Astrocyte (in vitro differentiated cells and primary cell): ENCODE results near the gene ZRANB1. TPM values are rescaled to one million over a fixed set of nuclear protein-coding genes. Genes with fewer than 3 reads are reported as not detected.

Experiments used
- DNase-seq: peaks from one replicate; pipeline ENCODE4 v3.0.0-alpha.2; 2010; ENCODE audit warnings: low read depth
- FAIRE-seq: peaks from 2 replicates; lab custom pipeline; 2011; peaks lifted over from hg19 to GRCh38; lab: Jason Lieb, UNC
- H2AFZ ChIP-seq: 2 replicates; pipeline ENCODE4 v1.6.0; 2012; ENCODE audit warnings: low read depth, low read length, inconsistent platforms
- H3K27ac ChIP-seq: 2 replicates; pipeline ENCODE4 v1.5.1; 2011; ENCODE audit warnings: low read depth, low read length, inconsistent platforms
- H3K27me3 ChIP-seq: 2 replicates; pipeline ENCODE4 v1.6.0; 2011; ENCODE audit warnings: low read length, inconsistent platforms; ENCODE audit not compliant: insufficient read depth
- H3K36me3 ChIP-seq: 2 replicates; pipeline ENCODE4 v1.5.1; 2011; ENCODE audit warnings: low read length, inconsistent platforms; ENCODE audit not compliant: insufficient read depth
- H3K4me1 ChIP-seq: 2 replicates; pipeline ENCODE4 v1.5.1; 2011; ENCODE audit warnings: low read length, inconsistent platforms; ENCODE audit not compliant: insufficient read depth
- H3K4me2 ChIP-seq: 2 replicates; pipeline ENCODE4 v1.6.0; 2012; ENCODE audit warnings: low read length, inconsistent platforms
- H3K4me3 ChIP-seq: 2 replicates; pipeline ENCODE4 v1.5.1; 2011; ENCODE audit warnings: low read depth, mild to moderate bottlenecking, low read length, inconsistent platforms; ENCODE audit not compliant: insufficient read depth
- H3K79me2 ChIP-seq: 2 replicates; pipeline ENCODE4 v1.6.0; 2012; ENCODE audit warnings: mild to moderate bottlenecking, low read length, inconsistent platforms; ENCODE audit not compliant: insufficient read depth
- H3K9ac ChIP-seq: 2 replicates; pipeline ENCODE4 v1.6.0; 2012; ENCODE audit warnings: mild to moderate bottlenecking, low read length, inconsistent platforms
- H3K9me3 ChIP-seq: 2 replicates; pipeline ENCODE4 v1.5.1; 2012; ENCODE audit warnings: low read depth, mild to moderate bottlenecking, low read length, inconsistent platforms; ENCODE audit not compliant: insufficient read depth
- H4K20me1 ChIP-seq: 2 replicates; pipeline ENCODE4 v1.6.0; 2012; ENCODE audit warnings: low read length, inconsistent platforms; ENCODE audit not compliant: insufficient read depth
- H3K27ac Mint-ChIP-seq: one replicate; pipeline ENCODE4 v1.8.0; 2021; ENCODE audit warnings: mild to moderate bottlenecking, mixed read lengths; ENCODE audit not compliant: unreplicated experiment
- H3K27me3 Mint-ChIP-seq: one replicate; pipeline ENCODE4 v1.8.0; 2021; ENCODE audit warnings: low read depth, mixed read lengths; ENCODE audit not compliant: unreplicated experiment
- H3K36me3 Mint-ChIP-seq: one replicate; pipeline ENCODE4 v1.8.0; 2021; ENCODE audit warnings: low read depth, mixed read lengths; ENCODE audit not compliant: unreplicated experiment
- H3K4me1 Mint-ChIP-seq: one replicate; pipeline ENCODE4 v1.8.0; 2021; ENCODE audit warnings: low read depth, mixed read lengths; ENCODE audit not compliant: unreplicated experiment
- H3K4me3 Mint-ChIP-seq: one replicate; pipeline ENCODE4 v1.8.0; 2021; ENCODE audit warnings: mild to moderate bottlenecking, moderate library complexity, mixed read lengths; ENCODE audit not compliant: unreplicated experiment
- H3K9me3 Mint-ChIP-seq: one replicate; pipeline ENCODE4 v1.8.0; 2021; ENCODE audit warnings: mild to moderate bottlenecking, mixed read lengths; ENCODE audit not compliant: unreplicated experiment
- EZH2 ChIP-seq: IDR thresholded peaks from 2 replicates; pipeline ENCODE4 v1.6.1; 2012; ENCODE audit warnings: mild to moderate bottlenecking, low read length, inconsistent platforms; ENCODE audit not compliant: insufficient read depth
- total RNA-seq: library from RNA; stranded (reverse); gene quantifications from 2 replicates; pipeline ENCODE4 v1.2.1, GENCODE V29; 2021
- TF ChIP-seq, protein P1 (sequence below): IDR thresholded peaks from 2 replicates; pipeline ENCODE4 v1.5.1; 2011; ENCODE audit warnings: low read depth, mild to moderate bottlenecking, inconsistent platforms, low read length, moderate library complexity; ENCODE audit not compliant: insufficient read depth

ZRANB1 gene
- total RNA-seq, 1 donor from 2014 or later: 24.9 TPM

- Histone ChIP-seq H3K36me3 (no peaks in the 10 kb centered on the region), H2AFZ (no peak overlapping the region), H3K79me2 (no peaks in the 10 kb centered on the region), H3K4me1 (no peaks in the 10 kb centered on the region), H3K27ac (no peak overlapping the region), H3K4me2 (no peak overlapping the region), H3K27me3 (peaks cover 5% of the 10 kb centered on the region), H4K20me1 (no peaks in the 10 kb centered on the region), H3K4me3 (no peak overlapping the region), H3K9ac (no peak overlapping the region), H3K9me3 (no peaks in the 10 kb centered on the region)
- Mint-ChIP-seq H3K27me3 (peaks cover 25% of the 10 kb centered on the region), H3K4me3 (no peak overlapping the region), H3K9me3 (no peaks in the 10 kb centered on the region), H3K36me3 (no peaks in the 10 kb centered on the region), H3K4me1 (no peaks in the 10 kb centered on the region), H3K27ac (no peak overlapping the region)
- DNase-seq: no peak
- TF ChIP-seq, protein P1, sequence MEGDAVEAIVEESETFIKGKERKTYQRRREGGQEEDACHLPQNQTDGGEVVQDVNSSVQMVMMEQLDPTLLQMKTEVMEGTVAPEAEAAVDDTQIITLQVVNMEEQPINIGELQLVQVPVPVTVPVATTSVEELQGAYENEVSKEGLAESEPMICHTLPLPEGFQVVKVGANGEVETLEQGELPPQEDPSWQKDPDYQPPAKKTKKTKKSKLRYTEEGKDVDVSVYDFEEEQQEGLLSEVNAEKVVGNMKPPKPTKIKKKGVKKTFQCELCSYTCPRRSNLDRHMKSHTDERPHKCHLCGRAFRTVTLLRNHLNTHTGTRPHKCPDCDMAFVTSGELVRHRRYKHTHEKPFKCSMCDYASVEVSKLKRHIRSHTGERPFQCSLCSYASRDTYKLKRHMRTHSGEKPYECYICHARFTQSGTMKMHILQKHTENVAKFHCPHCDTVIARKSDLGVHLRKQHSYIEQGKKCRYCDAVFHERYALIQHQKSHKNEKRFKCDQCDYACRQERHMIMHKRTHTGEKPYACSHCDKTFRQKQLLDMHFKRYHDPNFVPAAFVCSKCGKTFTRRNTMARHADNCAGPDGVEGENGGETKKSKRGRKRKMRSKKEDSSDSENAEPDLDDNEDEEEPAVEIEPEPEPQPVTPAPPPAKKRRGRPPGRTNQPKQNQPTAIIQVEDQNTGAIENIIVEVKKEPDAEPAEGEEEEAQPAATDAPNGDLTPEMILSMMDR: no peak
- TF ChIP-seq EZH2: no peak
- no peak for FAIRE-seq
Observed at GRCh38 chr10:124896751-124897150, 45.2 kb upstream of the ZRANB1 start.

GRCh38 chr10:124898471-124898870 is 43.5 kb upstream of the ZRANB1 start:
- H3K9me3 Mint-ChIP-seq: no peaks in the 10 kb centered on the region
- H3K27ac ChIP-seq: no peak overlapping the region
- H3K4me2 ChIP-seq: no peak overlapping the region
- H3K36me3 Mint-ChIP-seq: no peaks in the 10 kb centered on the region
- TF ChIP-seq, protein P1: no peak
- TF ChIP-seq EZH2: no peak
- no peak overlapping the region for H3K27ac Mint-ChIP-seq
- DNase-seq (no peak), FAIRE-seq (no peak)
- H3K27me3 Mint-ChIP-seq: peaks cover 18% of the 10 kb centered on the region
- no peaks in the 10 kb centered on the region for H3K9me3 ChIP-seq
- no peaks in the 10 kb centered on the region for H3K4me1 Mint-ChIP-seq
- H3K4me1 ChIP-seq: no peaks in the 10 kb centered on the region
- no peak overlapping the region for H3K9ac ChIP-seq
- no peaks in the 10 kb centered on the region for H4K20me1 ChIP-seq
- H2AFZ ChIP-seq: no peak overlapping the region
- H3K79me2 ChIP-seq: no peaks in the 10 kb centered on the region
- no peak overlapping the region for H3K4me3 ChIP-seq
- peaks cover 4% of the 10 kb centered on the region for H3K27me3 ChIP-seq
- H3K36me3 ChIP-seq: no peaks in the 10 kb centered on the region
- H3K4me3 Mint-ChIP-seq: no peak overlapping the region

GRCh38 chr10:124899151-124899550 is 42.8 kb upstream of the ZRANB1 start:
- H3K27me3 ChIP-seq: peaks cover 4% of the 10 kb centered on the region
- H3K27me3 Mint-ChIP-seq: peaks cover 18% of the 10 kb centered on the region
- DNase-seq (no peak), FAIRE-seq (no peak)
- no peaks in the 10 kb centered on the region for H3K4me1 Mint-ChIP-seq
- H3K9me3 Mint-ChIP-seq: no peaks in the 10 kb centered on the region
- H3K9ac ChIP-seq: no peak overlapping the region
- H3K4me1 ChIP-seq: no peaks in the 10 kb centered on the region
- H4K20me1 ChIP-seq: no peaks in the 10 kb centered on the region
- no peaks in the 10 kb centered on the region for H3K9me3 ChIP-seq
- H3K4me3 Mint-ChIP-seq: no peak overlapping the region
- H3K27ac ChIP-seq: no peak overlapping the region
- no peak overlapping the region for H2AFZ ChIP-seq
- H3K79me2 ChIP-seq: no peaks in the 10 kb centered on the region
- H3K36me3 Mint-ChIP-seq: no peaks in the 10 kb centered on the region
- TF ChIP-seq, protein P1: no peak
- no peak for TF ChIP-seq EZH2
- H3K4me2 ChIP-seq: no peak overlapping the region
- H3K36me3 ChIP-seq: no peaks in the 10 kb centered on the region
- H3K4me3 ChIP-seq: no peak overlapping the region
- H3K27ac Mint-ChIP-seq: no peak overlapping the region
